GM18858 (cell line): ENCODE data around the gene UVRAG.
"Not testable (repeated sequence)": the region's sequence is repeated elsewhere in the genome, so short reads cannot be mapped to it uniquely, and the experiment has no call there.

Experiments
- ATAC-seq: cut with Tn5 transposase; IDR thresholded peaks from one replicate; pipeline ENCODE4 v1.9.1; 2021; ENCODE audit not compliant: unreplicated experiment

The UVRAG gene

GRCh38 chr11:75836417-75836816, 21.4 kb downstream of the UVRAG start:
- ATAC-seq: no peak

- no peak for ATAC-seq
Observed at GRCh38 chr11:75839851-75840250, 24.8 kb downstream of the UVRAG start.

- ATAC-seq: no peak
Observed at GRCh38 chr11:75840522-75840921, 25.5 kb downstream of the UVRAG start.

GRCh38 chr11:75841739-75842138, 26.7 kb downstream of the UVRAG start:
- ATAC-seq: no peak

GRCh38 chr11:75845324-75845723, 30.3 kb downstream of the UVRAG start:
- no peak for ATAC-seq

GRCh38 chr11:75849894-75850293, 34.9 kb downstream of the UVRAG start:
- ATAC-seq: no peak

- no peak for ATAC-seq
Observed at GRCh38 chr11:75850787-75851186, 35.8 kb downstream of the UVRAG start.

GRCh38 chr11:75851203-75851602, 36.2 kb downstream of the UVRAG start:
- ATAC-seq: no peak

- no peak for ATAC-seq
Observed at GRCh38 chr11:75852406-75853017, 37.5 kb downstream of the UVRAG start.

GRCh38 chr11:75853563-75853962, 38.6 kb downstream of the UVRAG start:
- ATAC-seq: not testable (repeated sequence)

- no peak for ATAC-seq
Observed at GRCh38 chr11:75853971-75854370, 39.0 kb downstream of the UVRAG start.

GRCh38 chr11:75855206-75855605, 40.2 kb downstream of the UVRAG start:
- ATAC-seq: no peak

- ATAC-seq: no peak
Observed at GRCh38 chr11:75856912-75857311, 41.9 kb downstream of the UVRAG start.

- ATAC-seq: no peak
Observed at GRCh38 chr11:75858042-75858441, 43.0 kb downstream of the UVRAG start.

GRCh38 chr11:75858613-75859012, 43.6 kb downstream of the UVRAG start:
- ATAC-seq: no peak

- no peak for ATAC-seq
Observed at GRCh38 chr11:75859614-75860013, 44.6 kb downstream of the UVRAG start.

- ATAC-seq: no peak
Observed at GRCh38 chr11:75862437-75862836, 47.4 kb downstream of the UVRAG start.

- ATAC-seq: no peak
Observed at GRCh38 chr11:75867778-75868374, 52.9 kb downstream of the UVRAG start.

- ATAC-seq: no peak
Observed at GRCh38 chr11:75868990-75869389, 54.0 kb downstream of the UVRAG start.

- no peak for ATAC-seq
Observed at GRCh38 chr11:75869661-75870455, 54.8 kb downstream of the UVRAG start.

GRCh38 chr11:75872887-75873416, 57.9 kb downstream of the UVRAG start:
- ATAC-seq: peak; percentile 7
